Putamen (tissue), 1 donor: Measurements from ENCODE around the gene CYLC2.

Experiments used
- DNase-seq: peaks from one replicate; pipeline ENCODE4 v3.0.0-alpha.2; 2016; ENCODE audit warnings: low spot score

CYLC2 gene

DNA sequence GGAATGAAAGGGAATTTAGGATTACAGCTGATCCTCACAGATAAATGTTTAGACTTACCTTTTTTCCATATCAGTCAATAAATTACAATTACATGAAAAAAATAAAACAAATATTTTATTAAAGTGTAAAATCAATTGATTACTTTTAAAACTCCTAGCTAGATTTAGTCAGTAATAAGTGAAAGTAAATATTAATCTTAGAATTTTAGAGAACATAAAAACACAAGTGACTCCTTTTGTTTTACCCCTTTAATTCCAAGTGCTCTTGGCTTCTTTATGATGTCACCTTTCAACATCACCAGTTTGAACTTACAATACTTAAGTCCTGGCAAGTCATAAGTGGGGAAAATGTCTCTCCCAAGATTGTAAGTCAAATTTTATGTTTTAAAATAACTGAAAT, at the start of gene CYLC2:
CYLC2 (plus strand) TSS at position 301 of the 400 bp plus-strand sequence; CDS start at position 349, 48 bp downstream.
- DNase-seq, result no peak

GRCh38 chr9:102950346-102950745, 44.8 kb upstream of the CYLC2 start:
- no peak for DNase-seq

DNA sequence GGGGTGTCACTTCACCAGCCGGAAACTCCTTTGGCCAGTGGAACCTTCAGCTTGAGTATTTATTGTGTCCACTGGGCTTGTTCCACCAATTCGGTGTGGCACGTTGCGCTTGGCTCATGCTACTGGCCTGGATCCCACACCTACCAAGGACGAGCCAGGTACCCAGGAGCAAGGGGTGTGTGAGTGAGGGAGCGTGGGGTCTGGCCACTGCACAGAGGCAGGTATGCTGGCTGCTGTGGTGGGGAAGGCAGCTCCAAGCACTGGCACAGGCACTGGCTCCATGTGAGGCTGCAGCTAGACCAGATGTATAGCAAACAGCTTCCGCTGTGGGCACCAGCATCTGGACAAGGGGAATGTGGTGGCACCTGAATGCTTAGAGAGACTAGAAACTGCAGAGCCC, 28.1 kb upstream of the CYLC2 start:
- no peak for DNase-seq

- DNase-seq, result no peak
These were observed 27.2 kb upstream of the CYLC2 start for GRCh38 chr9:102967979-102968378.

DNA sequence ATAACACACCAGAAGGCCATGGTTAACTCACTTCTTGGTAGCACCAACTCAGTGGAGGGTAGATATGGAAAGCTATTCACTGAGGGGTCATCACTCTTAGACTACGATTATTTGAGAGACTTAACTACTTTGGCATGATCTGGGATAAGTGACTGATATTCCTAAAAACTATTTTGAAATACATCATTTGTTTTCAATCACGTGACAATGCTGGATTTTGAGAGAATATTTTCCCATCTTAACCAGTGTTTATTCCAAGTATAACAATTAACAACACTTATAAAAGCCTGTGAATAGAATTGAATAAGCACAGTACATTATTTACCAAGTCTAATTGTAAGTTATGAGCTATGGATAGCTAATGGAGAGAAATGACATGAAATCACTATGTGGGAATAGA, 22.4 kb upstream of the CYLC2 start:
- no peak for DNase-seq

- DNase-seq, result no peak
These were observed 20.6 kb upstream of the CYLC2 start for GRCh38 chr9:102974530-102974929.

DNA sequence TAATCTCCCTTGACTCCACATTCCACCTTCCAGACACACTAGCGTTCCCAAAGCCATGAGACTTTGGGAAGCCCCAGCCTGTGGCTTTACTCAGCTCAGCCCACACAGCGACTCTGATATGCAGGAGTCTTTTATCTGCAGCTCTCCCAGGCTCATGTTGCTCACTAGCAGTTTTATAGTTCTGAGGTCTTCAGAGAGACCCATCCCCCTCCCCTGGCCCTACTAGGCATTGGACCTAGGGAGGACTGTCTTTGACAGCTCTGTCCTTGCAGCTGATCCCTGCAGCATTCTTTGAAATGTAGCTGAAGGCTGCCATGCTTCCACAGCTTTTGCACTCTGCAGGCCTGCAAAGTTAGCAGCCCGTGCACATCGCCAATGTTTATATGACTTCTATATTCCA, 19.9 kb upstream of the CYLC2 start:
- DNase-seq, result no peak

- DNase-seq, result no peak
These were observed 9.8 kb upstream of the CYLC2 start for GRCh38 chr9:102985162-102985895.

GRCh38 chr9:102986425-102986824, 8.7 kb upstream of the CYLC2 start:
- DNase-seq, result no peak

DNA sequence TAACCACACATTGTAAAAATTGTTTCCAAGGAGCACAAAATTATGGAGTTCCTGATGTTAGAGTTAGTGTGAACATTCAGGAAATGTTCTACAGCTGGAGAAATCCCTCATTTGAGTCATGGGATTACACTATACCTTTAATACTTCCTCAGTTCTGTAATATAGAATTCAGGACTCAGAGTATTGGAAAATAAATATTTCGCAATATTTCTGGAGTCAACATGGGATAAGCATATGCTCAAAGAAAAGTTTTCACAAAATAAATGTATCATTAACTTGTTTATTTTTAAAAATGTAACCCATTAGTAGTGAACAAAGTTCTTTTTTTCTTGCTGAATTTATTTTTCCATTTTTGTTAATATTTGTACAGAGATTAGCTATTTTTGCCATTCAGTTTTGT, 8.6 kb downstream of the CYLC2 start:
- no peak for DNase-seq

GRCh38 chr9:103014242-103014641, 19.1 kb downstream of the CYLC2 start:
- DNase-seq, result no peak

DNA sequence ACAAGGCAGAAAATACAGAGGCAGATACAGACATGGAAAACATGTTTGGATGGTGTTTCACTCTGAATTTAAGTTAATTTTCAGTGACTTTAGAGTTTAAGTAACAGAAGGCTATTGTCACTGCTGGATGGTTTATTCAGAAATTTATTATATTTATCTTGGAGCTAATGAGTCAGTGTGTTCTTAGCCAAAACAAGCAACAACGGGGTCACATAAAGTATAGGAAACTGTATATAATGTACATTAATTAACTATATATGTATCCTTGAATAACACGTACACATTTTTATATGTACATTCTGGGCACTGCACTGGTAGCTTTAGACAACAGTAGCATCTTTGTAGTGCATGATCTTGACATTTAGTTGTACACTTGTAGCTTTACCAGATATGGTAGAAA, 30.7 kb downstream of the CYLC2 start:
- no peak for DNase-seq

GRCh38 chr9:103037508-103038477, 42.7 kb downstream of the CYLC2 start:
- no peak for DNase-seq

- DNase-seq, result no peak
These were observed 46.8 kb downstream of the CYLC2 start for GRCh38 chr9:103041961-103042360.
